ENCODE results near the gene DCAF11. TPM values are rescaled to one million over a fixed set of nuclear protein-coding genes. Genes with fewer than 3 reads are reported as not detected.

The DCAF11 gene
- total RNA-seq, 1 experiment from 2014 or later, result 93.5 TPM

DNA sequence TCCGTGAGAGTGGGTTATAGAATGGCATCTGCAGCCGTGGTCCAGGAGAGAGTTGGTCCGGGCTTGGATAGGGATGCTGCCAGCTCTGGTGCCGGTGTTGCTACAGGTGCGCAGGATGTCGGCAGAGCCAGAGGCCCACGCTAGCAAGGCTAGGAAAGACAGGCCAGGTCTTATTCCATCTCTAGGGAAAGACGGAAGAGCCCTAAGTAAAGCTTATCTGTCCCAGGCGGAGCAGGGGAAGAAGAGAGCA, 20.9 kb downstream of the DCAF11 start:
- Histone ChIP-seq H3K4me2 (ENCODE audit: low read depth, low read length, poor library complexity, severe bottlenecking) (peak overlapping the region; percentile 87), H3K36me3 (ENCODE audit: insufficient read depth, low read length) (peaks cover 23% of the 10 kb centered on the region), H3K9me3 (ENCODE audit: low read length) (no peaks in the 10 kb centered on the region), H3K4me1 (ENCODE audit: low read length) (peaks cover 42% of the 10 kb centered on the region), H3K27ac (ENCODE audit: low read length) (peak overlapping the region; percentile 54), H3K4me3 (ENCODE audit: low read length) (peak overlapping the region; percentile 98), H3K9me2 (replicated peaks; ENCODE audit: insufficient read depth, low read length) (no peaks in the 10 kb centered on the region), H2AFZ (ENCODE audit: low read length) (peak overlapping the region; percentile 76), H4K20me1 (ENCODE audit: insufficient read depth, low read depth, low read length) (no peaks in the 10 kb centered on the region), H3K79me2 (ENCODE audit: low read length) (peaks cover 43% of the 10 kb centered on the region), H3K9ac (ENCODE audit: low read length) (peak overlapping the region; percentile 98), H3K27me3 (ENCODE audit: low read length) (no peaks in the 10 kb centered on the region)
- no peak for DNase-seq

GRCh38 chr14:24135834-24136683, 21.5 kb downstream of the DCAF11 start, which contains the start of gene PSME1:
TSS of gene PSME1 (plus strand) at chr14:24136194. CDS start at chr14:24136263, 69 bp downstream.
- H3K9me3 ChIP-seq (ENCODE audit: low read length), result no peaks in the 10 kb centered on the region
- DNase-seq, result peak; percentile 99
- peaks cover 48% of the 10 kb centered on the region for H3K79me2 ChIP-seq (ENCODE audit: low read length)
- peak within 1 kb of the TSS; percentile 98 for H3K9ac ChIP-seq (ENCODE audit: low read length)
- no peaks in the 10 kb centered on the region for H4K20me1 ChIP-seq (ENCODE audit: insufficient read depth, low read depth, low read length)
- no peaks in the 10 kb centered on the region for H3K9me2 ChIP-seq (replicated peaks; ENCODE audit: insufficient read depth, low read length)
- peak within 1 kb of the TSS; percentile 76 for H2AFZ ChIP-seq (ENCODE audit: low read length)
- peaks cover 42% of the 10 kb centered on the region for H3K4me1 ChIP-seq (ENCODE audit: low read length)
- peak within 1 kb of the TSS; percentile 71 for H3K27ac ChIP-seq (ENCODE audit: low read length)
- H3K4me3 ChIP-seq (ENCODE audit: low read length), result peak within 1 kb of the TSS; percentile 98
- H3K27me3 ChIP-seq (ENCODE audit: low read length), result no peaks in the 10 kb centered on the region
- peaks cover 23% of the 10 kb centered on the region for H3K36me3 ChIP-seq (ENCODE audit: insufficient read depth, low read length)
- peak within 1 kb of the TSS; percentile 87 for H3K4me2 ChIP-seq (ENCODE audit: low read depth, low read length, poor library complexity, severe bottlenecking)

GRCh38 chr14:24136684-24137528, 22.3 kb downstream of the DCAF11 start:
- H3K27ac ChIP-seq (ENCODE audit: low read length), result peak overlapping the region; percentile 71
- H2AFZ ChIP-seq (ENCODE audit: low read length), result no peak overlapping the region
- H3K27me3 ChIP-seq (ENCODE audit: low read length), result no peaks in the 10 kb centered on the region
- peak; percentile 82 for DNase-seq
- H3K9ac ChIP-seq (ENCODE audit: low read length), result peak overlapping the region; percentile 98
- peak overlapping the region; percentile 98 for H3K4me3 ChIP-seq (ENCODE audit: low read length)
- H3K4me1 ChIP-seq (ENCODE audit: low read length), result peaks cover 44% of the 10 kb centered on the region
- no peaks in the 10 kb centered on the region for H3K9me3 ChIP-seq (ENCODE audit: low read length)
- H4K20me1 ChIP-seq (ENCODE audit: insufficient read depth, low read depth, low read length), result no peaks in the 10 kb centered on the region
- H3K9me2 ChIP-seq (replicated peaks; ENCODE audit: insufficient read depth, low read length), result no peaks in the 10 kb centered on the region
- H3K36me3 ChIP-seq (ENCODE audit: insufficient read depth, low read length), result peaks cover 23% of the 10 kb centered on the region
- H3K4me2 ChIP-seq (ENCODE audit: low read depth, low read length, poor library complexity, severe bottlenecking), result peak overlapping the region; percentile 87
- peaks cover 51% of the 10 kb centered on the region for H3K79me2 ChIP-seq (ENCODE audit: low read length)

DNA sequence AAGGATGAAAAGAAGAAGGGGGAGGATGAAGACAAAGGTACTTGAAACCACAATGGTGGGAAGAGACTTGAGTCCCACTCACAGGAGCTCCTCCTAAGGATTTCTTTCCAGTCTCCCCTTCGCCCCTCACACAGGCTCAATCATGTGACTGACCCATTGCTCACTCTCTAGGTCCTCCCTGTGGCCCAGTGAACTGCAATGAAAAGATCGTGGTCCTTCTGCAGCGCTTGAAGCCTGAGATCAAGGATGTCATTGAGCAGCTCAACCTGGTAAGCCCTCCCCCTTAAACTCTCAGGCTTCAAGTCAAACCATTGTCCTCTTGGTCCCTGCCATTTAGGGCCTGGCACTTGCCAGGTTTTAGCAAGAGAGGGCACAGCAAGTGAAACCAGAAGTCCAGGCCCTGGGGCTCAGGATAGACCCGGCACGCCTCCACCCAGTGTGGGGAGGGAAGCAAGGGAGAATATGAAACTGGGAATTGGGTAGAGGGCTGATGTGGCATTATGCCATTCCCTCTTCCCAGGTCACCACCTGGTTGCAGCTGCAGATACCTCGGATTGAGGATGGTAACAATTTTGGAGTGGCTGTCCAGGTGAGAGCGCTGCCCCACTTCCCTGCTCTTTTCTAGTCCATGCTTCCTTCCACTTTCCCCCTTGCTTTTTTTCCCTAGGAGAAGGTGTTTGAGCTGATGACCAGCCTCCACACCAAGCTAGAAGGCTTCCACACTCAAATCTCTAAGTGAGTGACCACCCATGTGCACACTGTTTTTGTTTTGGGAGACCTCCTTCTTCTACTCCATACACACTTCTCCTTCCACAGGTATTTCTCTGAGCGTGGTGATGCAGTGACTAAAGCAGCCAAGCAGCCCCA, 23.2 kb downstream of the DCAF11 start:
- no peaks in the 10 kb centered on the region for H4K20me1 ChIP-seq (ENCODE audit: insufficient read depth, low read depth, low read length)
- peak overlapping the region; percentile 87 for H3K4me2 ChIP-seq (ENCODE audit: low read depth, low read length, poor library complexity, severe bottlenecking)
- H3K27ac ChIP-seq (ENCODE audit: low read length), result peak overlapping the region; percentile 71
- peak; percentile 60 for DNase-seq
- peaks cover 51% of the 10 kb centered on the region for H3K79me2 ChIP-seq (ENCODE audit: low read length)
- H3K9me3 ChIP-seq (ENCODE audit: low read length), result no peaks in the 10 kb centered on the region
- no peak overlapping the region for H2AFZ ChIP-seq (ENCODE audit: low read length)
- H3K9ac ChIP-seq (ENCODE audit: low read length), result peak overlapping the region; percentile 98
- peaks cover 23% of the 10 kb centered on the region for H3K36me3 ChIP-seq (ENCODE audit: insufficient read depth, low read length)
- H3K27me3 ChIP-seq (ENCODE audit: low read length), result no peaks in the 10 kb centered on the region
- peak overlapping the region; percentile 98 for H3K4me3 ChIP-seq (ENCODE audit: low read length)
- H3K4me1 ChIP-seq (ENCODE audit: low read length), result peaks cover 51% of the 10 kb centered on the region
- no peaks in the 10 kb centered on the region for H3K9me2 ChIP-seq (replicated peaks; ENCODE audit: insufficient read depth, low read length)

DNA sequence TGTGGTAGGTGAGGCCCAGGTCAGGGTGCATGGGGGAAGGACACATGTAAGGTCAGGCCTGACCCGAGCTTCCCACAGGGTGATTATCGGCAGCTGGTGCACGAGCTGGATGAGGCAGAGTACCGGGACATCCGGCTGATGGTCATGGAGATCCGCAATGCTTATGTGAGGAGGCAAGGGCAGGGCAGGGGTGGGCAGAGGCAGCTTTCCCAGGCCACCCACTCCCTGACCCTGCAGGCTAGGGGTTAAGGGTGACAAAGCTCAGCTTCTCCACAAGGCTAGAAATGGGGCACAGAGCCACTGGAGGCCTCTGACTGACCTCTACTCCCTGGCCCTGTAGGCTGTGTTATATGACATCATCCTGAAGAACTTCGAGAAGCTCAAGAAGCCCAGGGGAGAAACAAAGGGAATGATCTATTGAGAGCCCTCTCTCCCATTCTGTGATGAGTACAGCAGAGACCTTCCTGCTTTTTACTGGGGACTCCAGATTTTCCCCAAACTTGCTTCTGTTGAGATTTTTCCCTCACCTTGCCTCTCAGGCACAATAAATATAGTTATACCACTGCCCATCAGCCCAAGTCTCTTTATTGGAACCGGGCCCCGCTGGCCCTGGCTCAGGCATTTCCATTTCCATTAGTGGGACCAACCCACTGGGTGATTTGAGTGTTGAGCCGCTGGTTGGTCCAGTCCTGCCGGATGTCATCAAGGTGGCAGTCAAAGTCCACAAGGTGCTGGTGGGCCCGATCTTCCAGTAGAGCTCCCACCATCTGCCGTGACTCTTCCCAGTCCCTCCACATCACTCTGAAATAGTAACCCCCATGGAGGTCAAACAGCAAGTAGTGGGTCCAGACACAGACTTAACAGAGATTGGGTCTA, 24.1 kb downstream of the DCAF11 start:
- Histone ChIP-seq H2AFZ (ENCODE audit: low read length) (no peak overlapping the region), H3K36me3 (ENCODE audit: insufficient read depth, low read length) (peaks cover 23% of the 10 kb centered on the region), H3K27me3 (ENCODE audit: low read length) (no peaks in the 10 kb centered on the region), H3K4me2 (ENCODE audit: low read depth, low read length, poor library complexity, severe bottlenecking) (peak overlapping the region; percentile 87), H3K9ac (ENCODE audit: low read length) (peak overlapping the region; percentile 94), H4K20me1 (ENCODE audit: insufficient read depth, low read depth, low read length) (no peaks in the 10 kb centered on the region), H3K79me2 (ENCODE audit: low read length) (peaks cover 51% of the 10 kb centered on the region), H3K4me3 (ENCODE audit: low read length) (no peak overlapping the region; the same call in 1 of the 2 replicates), H3K9me2 (replicated peaks; ENCODE audit: insufficient read depth, low read length) (no peaks in the 10 kb centered on the region), H3K9me3 (ENCODE audit: low read length) (no peaks in the 10 kb centered on the region), H3K27ac (ENCODE audit: low read length) (no peak overlapping the region), H3K4me1 (ENCODE audit: low read length) (peaks cover 60% of the 10 kb centered on the region)
- no peak for DNase-seq

DNA sequence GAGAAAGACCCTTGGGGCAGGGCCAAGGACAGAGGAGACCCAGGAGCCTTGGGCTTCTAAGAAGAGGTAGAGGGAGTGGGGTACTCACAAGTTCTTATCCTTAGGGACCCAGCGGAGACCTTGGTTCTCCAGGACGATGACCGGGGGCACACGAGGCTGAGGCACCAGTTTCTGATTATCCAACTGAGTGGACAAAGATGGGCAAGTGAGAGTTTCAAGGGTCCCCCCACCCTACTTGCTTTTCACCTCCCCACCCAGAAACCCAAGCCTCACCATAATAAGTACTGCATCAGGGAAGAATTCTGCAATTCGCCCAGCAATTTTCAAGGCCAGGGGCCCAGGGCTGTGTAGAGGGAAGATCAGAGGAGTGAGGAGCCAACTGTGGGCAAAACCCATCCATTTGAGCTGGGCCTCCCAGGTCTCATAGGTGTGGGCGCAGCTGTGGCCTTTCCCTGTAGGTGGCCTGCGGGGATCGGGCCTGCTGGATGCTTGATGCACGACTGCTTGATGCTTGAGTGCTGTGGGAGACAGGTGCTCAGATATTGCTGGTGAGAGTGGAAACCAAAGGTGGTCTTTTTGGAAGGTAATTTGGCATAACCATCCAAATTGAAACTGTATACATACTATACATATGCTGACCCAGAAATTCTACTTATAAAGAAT, 24.8 kb downstream of the DCAF11 start:
- Histone ChIP-seq H3K9me2 (replicated peaks; ENCODE audit: insufficient read depth, low read length) (no peaks in the 10 kb centered on the region), H3K9me3 (ENCODE audit: low read length) (no peaks in the 10 kb centered on the region), H3K4me1 (ENCODE audit: low read length) (peaks cover 67% of the 10 kb centered on the region), H3K9ac (ENCODE audit: low read length) (peak overlapping the region; percentile 94), H3K27ac (ENCODE audit: low read length) (peak overlapping the region; percentile 52), H3K79me2 (ENCODE audit: low read length) (peaks cover 59% of the 10 kb centered on the region), H3K27me3 (ENCODE audit: low read length) (no peaks in the 10 kb centered on the region), H2AFZ (ENCODE audit: low read length) (no peak overlapping the region), H3K4me3 (ENCODE audit: low read length) (peak overlapping the region; percentile 83), H3K36me3 (ENCODE audit: insufficient read depth, low read length) (peaks cover 24% of the 10 kb centered on the region), H3K4me2 (ENCODE audit: low read depth, low read length, poor library complexity, severe bottlenecking) (peak overlapping the region; percentile 76), H4K20me1 (ENCODE audit: insufficient read depth, low read depth, low read length) (no peaks in the 10 kb centered on the region)
- peak; percentile 62 for DNase-seq
